Measurements from ENCODE around the gene HIBCH.

GRCh38 chr2:190169221-190170072 lies 150.2 kb downstream of the HIBCH start:
- no peak for TF ChIP-seq CTCF (IDR thresholded peaks at IDR 0.05; ENCODE audit: insufficient read depth, low read depth, low read length)
- no peak for TF ChIP-seq EZH2 (IDR thresholded peaks at IDR 0.05; ENCODE audit: insufficient read depth, low read length)

All from astrocyte (in vitro differentiated cells and primary cell).